ENCODE data around the gene RAD51B.

- TF ChIP-seq PAX5 (IDR thresholded peaks at IDR 0.05; ENCODE audit: insufficient read depth, low read length, severe bottlenecking) = no peak
- peak; percentile 83; the same call in 1 of the 2 replicates for TF ChIP-seq POU2F2 (IDR thresholded peaks at IDR 0.05; ENCODE audit: low read depth, low read length)
- TF ChIP-seq POLR2A (IDR thresholded peaks at IDR 0.05; ENCODE audit: low read depth, low read length) = peak; percentile 67
- 0 out of 2 replicates have a peak, but pooled peaks have one; percentile 43 for TF ChIP-seq POLR2AphosphoS5 (IDR thresholded peaks at IDR 0.05; ENCODE audit: low read depth, low read length)
These were observed 466.0 kb downstream of the RAD51B start for GRCh38 chr14:68285421-68286179.

Measured in GM12891 (cell line).